Suppressor macrophage treated with lipopolysaccharide for 4 hours (primary cell): ENCODE measurements around the gene PML.
A peak's percentile ranks its signal among the peaks of the same experiment; 100 is the strongest.
"Not testable (repeated sequence)": the region's sequence is repeated elsewhere in the genome, so short reads cannot be mapped to it uniquely, and the experiment has no call there.

Experiments used
- DNase-seq: peaks from one replicate; pipeline ENCODE4 v3.0.0-alpha.2; 2020

PML gene

DNA sequence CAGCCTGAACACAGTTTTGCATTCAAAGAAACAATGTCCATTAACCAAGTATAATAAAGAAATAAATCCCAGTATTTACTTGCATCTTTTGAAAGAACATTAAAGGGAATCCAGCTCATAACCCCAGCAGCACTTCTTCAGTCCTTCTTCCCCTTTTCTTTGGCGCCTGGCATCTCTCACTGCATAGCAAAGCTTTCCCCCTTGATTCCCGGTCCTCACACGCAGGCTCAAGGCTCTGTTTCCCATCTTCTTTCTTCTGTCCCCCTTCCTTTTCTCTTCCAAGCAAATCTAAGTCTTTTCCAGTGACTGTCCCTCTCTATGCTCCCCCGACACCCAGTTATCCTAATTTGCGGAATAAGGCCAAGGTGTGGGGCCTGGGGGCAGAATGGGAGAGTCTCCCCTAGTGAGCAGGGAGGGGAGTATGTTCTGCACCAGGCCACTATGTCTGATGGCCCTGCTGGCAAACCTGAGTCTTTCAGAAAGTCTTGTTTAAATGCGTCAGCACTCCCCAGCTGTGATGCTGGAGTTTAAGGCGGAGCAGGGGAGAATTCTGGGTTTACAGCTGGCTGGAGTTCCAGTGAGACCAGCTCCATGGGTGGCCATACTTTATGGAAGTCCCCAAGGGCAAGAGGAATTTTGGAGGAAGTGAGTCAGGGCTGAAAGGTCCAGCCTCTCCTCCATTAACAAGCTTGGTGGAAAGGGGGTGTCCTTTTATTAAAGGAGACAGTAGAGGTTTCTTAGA, 45.8 kb downstream of the PML start:
- peak; percentile 47 for DNase-seq

GRCh38 chr15:74041311-74041756, 46.8 kb downstream of the PML start:
- no peak for DNase-seq

GRCh38 chr15:74041777-74042435, 47.4 kb downstream of the PML start:
- DNase-seq = no peak

DNA sequence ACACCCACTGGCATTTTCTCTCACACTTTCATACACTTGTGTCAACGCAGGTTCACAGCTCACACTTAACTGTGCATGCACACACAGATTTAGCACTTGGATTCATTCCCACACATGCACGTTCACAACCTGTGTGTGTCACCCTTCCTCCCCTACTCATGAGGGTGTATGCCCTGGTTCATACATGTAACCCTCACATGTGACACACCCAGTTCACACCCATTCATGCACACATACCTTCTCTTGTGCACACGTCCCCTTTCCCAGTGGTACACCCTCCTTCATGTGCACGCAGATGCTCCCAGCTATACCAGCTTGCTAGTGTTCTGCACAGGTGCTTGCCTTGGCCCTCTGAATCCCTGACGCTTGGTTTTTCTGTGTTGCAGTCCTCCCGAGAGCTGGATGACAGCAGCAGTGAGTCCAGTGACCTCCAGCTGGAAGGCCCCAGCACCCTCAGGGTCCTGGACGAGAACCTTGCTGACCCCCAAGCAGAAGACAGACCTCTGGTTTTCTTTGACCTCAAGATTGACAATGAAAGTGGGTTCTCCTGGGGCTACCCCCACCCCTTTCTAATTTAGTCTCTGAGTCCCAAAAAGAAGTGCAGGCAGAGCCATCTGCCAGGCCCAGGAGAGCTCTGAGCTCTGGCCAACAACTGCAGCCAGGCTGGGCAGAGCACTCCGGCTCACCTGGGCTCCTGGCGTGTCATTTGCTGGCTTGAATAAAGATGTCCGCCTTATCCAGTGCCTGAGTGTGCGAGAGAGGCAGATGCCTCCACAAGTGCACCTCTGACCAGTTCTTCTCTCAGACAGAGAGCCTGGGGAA, 48.3 kb downstream of the PML start:
- no peak for DNase-seq

- DNase-seq = no peak
Observed at GRCh38 chr15:74043425-74044266, 49.1 kb downstream of the PML start.

DNA sequence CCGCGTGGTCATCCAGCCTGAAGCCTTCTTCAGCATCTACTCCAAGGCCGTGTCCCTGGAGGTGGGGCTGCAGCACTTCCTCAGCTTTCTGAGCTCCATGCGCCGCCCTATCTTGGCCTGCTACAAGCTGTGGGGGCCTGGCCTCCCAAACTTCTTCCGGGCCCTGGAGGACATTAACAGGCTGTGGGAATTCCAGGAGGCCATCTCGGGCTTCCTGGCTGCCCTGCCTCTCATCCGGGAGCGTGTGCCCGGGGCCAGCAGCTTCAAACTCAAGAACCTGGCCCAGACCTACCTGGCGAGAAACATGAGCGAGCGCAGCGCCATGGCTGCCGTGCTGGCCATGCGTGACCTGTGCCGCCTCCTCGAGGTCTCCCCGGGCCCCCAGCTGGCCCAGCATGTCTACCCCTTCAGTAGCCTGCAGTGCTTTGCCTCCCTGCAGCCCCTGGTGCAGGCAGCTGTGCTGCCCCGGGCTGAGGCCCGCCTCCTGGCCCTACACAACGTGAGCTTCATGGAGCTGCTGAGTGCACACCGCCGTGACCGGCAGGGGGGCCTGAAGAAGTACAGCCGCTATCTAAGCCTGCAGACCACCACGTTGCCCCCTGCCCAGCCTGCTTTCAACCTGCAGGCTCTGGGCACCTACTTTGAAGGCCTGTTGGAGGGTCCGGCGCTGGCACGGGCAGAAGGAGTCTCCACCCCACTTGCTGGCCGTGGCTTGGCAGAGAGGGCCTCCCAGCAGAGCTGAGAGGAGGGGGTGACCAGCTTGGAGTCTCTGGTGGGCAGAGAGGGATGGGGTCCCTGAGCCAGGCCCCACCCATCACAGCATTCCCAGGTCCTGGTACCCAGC, 50.0 kb downstream of the PML start:
- no peak for DNase-seq

DNA sequence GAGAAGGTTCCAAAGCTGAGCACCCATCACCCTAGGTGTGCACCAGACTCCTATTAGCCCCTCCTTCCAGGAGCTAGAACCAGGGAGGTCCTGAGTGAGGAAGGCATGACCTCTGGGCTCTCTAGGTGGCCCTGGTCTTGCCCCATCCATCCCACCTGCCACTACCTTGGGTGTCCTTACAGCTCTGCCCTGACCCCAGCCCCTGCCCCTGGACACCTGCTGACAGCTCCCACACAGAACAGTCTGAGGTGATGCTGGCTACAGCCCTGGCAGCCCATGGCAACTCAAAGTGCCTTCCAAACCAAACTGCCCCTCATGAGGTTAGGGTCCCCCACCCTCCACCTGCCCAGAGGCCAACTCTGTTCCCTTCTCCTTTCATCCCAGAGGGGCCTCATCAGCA, 50.7 kb downstream of the PML start:
- DNase-seq = no peak

DNA sequence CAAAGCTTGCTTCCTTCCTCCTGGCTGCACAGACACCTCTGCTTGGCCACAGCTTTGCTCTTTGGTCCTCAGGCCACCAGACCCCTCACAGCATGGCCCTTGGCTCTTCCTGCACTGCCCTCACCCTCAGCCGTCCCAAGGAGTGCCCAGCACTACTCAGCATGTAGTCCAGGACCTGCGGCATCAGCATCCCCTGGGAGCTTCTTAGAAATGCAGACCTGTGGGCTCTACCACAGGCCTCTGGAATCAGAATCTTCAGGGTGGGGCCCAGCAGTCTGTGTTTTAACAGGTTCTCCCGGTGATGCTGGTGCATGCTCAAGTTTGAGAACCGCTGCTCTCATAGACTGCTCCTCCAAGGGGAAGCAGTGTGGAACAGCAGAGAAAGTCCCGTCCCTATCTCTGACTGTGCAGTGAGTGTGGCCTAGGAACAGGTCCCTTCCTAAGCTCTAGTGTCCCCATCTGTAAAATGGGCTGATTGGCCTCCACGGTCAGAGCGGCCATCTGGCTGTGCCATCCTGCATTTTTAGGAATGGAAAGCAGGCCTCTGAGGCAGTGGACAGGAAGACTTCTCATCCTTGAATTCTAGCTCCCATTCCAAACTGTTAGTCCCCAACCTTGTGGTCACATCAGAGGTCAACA, 51.2 kb downstream of the PML start:
- DNase-seq = no peak

DNA sequence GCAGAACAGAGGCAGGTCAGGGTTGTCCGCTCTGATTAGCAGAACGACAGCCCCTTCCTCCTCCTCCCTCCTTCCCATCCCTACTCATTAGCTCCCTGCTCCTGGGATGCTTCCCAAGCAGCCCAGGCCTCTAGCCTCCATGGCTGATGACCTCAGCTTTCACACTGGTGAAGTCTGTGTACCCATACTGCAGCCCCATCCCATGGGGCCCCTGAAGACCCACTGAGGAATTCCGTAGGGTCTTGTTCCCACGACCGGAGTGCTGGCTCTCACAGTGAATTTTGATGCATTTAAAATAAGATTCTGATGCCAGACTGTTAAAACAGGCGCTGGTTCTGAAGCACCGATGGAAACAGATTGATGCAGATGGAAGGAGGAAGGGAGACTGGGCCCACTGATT, 51.8 kb downstream of the PML start:
- DNase-seq = no peak

- DNase-seq = no peak
Observed at GRCh38 chr15:74050127-74050526, 55.6 kb downstream of the PML start.

DNA sequence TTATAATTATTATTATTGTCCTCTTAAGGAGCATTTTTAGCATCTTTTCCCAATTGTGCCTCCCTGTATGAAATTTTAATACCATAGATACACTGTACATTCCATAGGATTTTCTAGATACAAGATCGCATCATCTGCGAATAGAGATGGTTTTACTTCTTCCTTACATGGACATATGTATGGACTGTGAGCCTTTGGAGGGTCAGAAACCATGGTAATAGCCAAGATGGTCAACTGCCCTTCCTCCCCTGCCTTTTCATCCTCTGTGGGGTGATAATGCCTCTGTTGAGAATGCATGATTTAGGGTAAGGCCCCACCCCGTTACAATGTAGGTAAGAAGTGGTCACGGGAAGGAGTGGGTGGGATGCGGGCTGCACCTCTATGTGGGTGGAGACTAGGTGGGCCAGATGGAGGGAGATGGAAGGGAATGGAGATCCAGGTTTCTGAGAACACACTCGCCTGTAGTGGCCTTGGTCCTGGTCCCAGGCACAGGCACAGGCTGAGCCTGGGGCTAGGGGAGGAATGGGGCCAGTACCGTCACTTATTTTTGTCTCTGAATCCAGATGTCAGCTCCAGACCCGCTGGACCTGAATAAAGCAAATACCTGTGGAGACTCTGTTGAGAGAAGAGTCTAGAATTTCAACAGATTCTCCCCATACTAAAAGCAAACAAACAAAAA, 56.2 kb downstream of the PML start:
- DNase-seq = no peak

GRCh38 chr15:74052271-74053260, 58.0 kb downstream of the PML start:
- not testable (repeated sequence) for DNase-seq

- DNase-seq = no peak
Observed at GRCh38 chr15:74053517-74053916, 59.0 kb downstream of the PML start.

- peak; percentile 77 for DNase-seq
Observed at GRCh38 chr15:74053941-74054529, 59.5 kb downstream of the PML start.

DNA sequence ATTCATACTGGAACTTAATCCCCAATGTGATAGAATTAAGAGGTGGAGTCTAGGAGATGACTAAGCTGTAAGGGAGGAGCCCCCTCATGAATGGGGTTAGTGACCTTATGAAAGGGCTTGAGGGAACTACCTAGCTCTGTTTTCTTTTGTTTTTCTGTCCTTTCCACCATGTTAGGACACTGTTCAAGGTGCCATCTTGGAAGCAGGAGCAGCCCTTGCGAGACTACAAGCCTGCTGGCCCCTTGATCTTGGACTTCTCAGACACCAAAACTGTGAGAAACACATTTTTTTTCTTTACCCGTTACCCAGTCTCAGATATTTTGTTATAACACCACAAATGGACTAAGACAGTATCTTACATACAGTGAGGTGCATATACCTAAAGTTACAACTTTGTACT, 61.3 kb downstream of the PML start:
- no peak for DNase-seq

DNA sequence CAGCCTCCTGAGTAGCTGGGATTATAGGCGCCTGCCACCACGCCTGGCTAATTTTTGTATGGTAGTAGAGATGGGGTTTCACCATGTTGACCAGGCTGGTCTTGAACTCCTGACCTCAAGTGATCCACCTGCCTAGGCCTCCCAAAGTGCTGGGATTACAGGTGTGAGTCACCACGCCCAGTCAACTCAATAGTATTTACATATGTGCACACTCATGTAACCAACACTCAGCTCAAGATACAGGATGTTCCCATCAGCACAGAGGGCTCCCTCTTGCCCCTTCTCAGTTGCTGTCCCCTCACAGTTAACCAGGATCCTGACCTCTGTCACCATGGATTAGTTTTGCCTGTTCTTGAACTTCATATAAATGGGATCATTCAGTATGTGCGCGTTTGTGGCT, 61.8 kb downstream of the PML start:
- DNase-seq = not testable (repeated sequence)

GRCh38 chr15:74059050-74059833, 64.7 kb downstream of the PML start:
- DNase-seq = not testable (repeated sequence)

DNA sequence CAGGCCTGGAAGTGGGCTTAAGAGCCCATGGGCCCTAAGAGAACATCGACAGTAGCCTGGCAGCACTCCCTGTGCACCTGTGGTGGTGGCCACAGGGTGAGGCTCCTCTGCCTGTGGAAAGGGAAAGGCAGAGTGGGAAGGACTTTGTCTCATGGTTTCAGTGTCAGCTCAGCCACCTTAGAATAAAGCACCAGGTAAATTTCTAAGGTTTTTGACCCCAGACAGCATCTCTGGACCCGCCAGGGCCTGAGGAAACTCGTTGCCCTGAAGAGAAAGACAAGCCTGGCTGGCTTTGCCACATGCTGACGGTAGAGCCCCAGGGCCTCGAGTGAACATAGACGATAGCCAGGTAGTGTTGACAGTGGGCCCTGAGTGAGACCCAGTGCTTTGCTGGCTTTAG, 65.7 kb downstream of the PML start:
- no peak for DNase-seq
